ENCODE data around the gene ARL16.

The ARL16 gene

GRCh38 chr17:81638683-81639082 is 44.9 kb downstream of the ARL16 start:
- no peak for DNase-seq

- peak; percentile 77 for DNase-seq
Observed at GRCh38 chr17:81636505-81637288, 46.9 kb downstream of the ARL16 start, which contains the start of the genes NPLOC4 and TSPAN10. Gene NPLOC4 (minus strand): TSS chr17:81637112. CDS start chr17:81636930, 182 bp downstream. Gene TSPAN10 (plus strand): TSS chr17:81637196. CDS start chr17:81642413, 5,217 bp downstream.

- DNase-seq, result no peak
Observed at GRCh38 chr17:81635973-81636504, 47.6 kb downstream of the ARL16 start.

GRCh38 chr17:81635431-81635830 is 48.2 kb downstream of the ARL16 start:
- DNase-seq, result no peak

GRCh38 chr17:81631482-81631881 is 52.1 kb downstream of the ARL16 start:
- DNase-seq, result no peak

Data from GDM1 (cell line).